ENCODE data around the gene SCNN1A. TPM values are rescaled to one million over a fixed set of nuclear protein-coding genes. Genes with fewer than 3 reads are reported as not detected.
"Not testable (repeated sequence)": the region's sequence is repeated elsewhere in the genome, so short reads cannot be mapped to it uniquely, and the experiment has no call there.

SCNN1A gene
- total RNA-seq, 4 donors from 2014 or later: 15.9 to 46.5 (median 18.8) TPM

- peak; percentile 55 to 78 for DNase-seq (ENCODE audit: low spot score in 2 of 2)
- peaks cover 4 to 80% (median 55%) of the 10 kb centered on the region in 4 donors for H3K4me1 ChIP-seq
These were observed 33.8 kb downstream of the SCNN1A start, which contains the start of gene TNFRSF1A for GRCh38 chr12:6341417-6342139. TNFRSF1A (minus strand) TSS chr12:6342076; CDS start chr12:6341814, 262 bp downstream.

GRCh38 chr12:6340745-6341416 lies 34.5 kb downstream of the SCNN1A start:
- Histone ChIP-seq H3K36me3 (no peaks in the 10 kb centered on the region), H3K4me1 (peaks cover 4 to 79% (median 54%) of the 10 kb centered on the region in 4 donors)
- 0 to 1% methylated on average over 14 to 15 of the region's 15 CpGs for WGBS, 2 donors

More at GRCh38 chr12:6341417-6342139, 33.8 kb downstream of the SCNN1A start, which contains the start of gene TNFRSF1A:
- no peaks in the 10 kb centered on the region for H3K9me3 ChIP-seq
- H3K4me3 ChIP-seq: peak within 1 kb of the TSS; percentile 62 to 89 (median 88)
- H3K27ac ChIP-seq: peak within 1 kb of the TSS; percentile 97 to 99 (median 99)
- WGBS, 2 donors: 0% methylated on average over 15 to 21 of the region's 21 CpGs
- TF ChIP-seq POLR2A (IDR thresholded peaks at IDR 0.05) (peak in 1 of 2 donors; percentile 74), EP300 (IDR thresholded peaks at IDR 0.05) (peak; percentile 25 to 95), CTCF (IDR thresholded peaks at IDR 0.05) (peak in 1 of 5 experiments; percentile 19)
- H3K36me3 ChIP-seq: no peaks in the 10 kb centered on the region
- H3K27me3 ChIP-seq: no peaks in the 10 kb centered on the region

GRCh38 chr12:6340032-6340638 lies 35.2 kb downstream of the SCNN1A start:
- Histone ChIP-seq H3K27ac (peak overlapping the region; percentile 97 to 99 (median 99)), H3K36me3 (no peaks in the 10 kb centered on the region), H3K4me1 (peaks cover 4 to 79% (median 53%) of the 10 kb centered on the region in 4 donors), H3K9me3 (no peaks in the 10 kb centered on the region), H3K27me3 (no peaks in the 10 kb centered on the region), H3K4me3 (peak overlapping the region; percentile 62 to 89 (median 88))
- WGBS, 2 donors: 1 to 2% methylated on average over 9 of the region's 9 CpGs
- DNase-seq (ENCODE audit: low spot score in 2 of 2): no peak
- TF ChIP-seq EP300 (IDR thresholded peaks at IDR 0.05) (no peak), CTCF (IDR thresholded peaks at IDR 0.05) (no peak), POLR2A (IDR thresholded peaks at IDR 0.05) (peak in 1 of 2 donors; percentile 8)

More at GRCh38 chr12:6340745-6341416, 34.5 kb downstream of the SCNN1A start:
- TF ChIP-seq POLR2A (IDR thresholded peaks at IDR 0.05) (no peak), CTCF (IDR thresholded peaks at IDR 0.05) (no peak), EP300 (IDR thresholded peaks at IDR 0.05) (no peak)
- Histone ChIP-seq H3K27me3 (no peaks in the 10 kb centered on the region), H3K9me3 (no peaks in the 10 kb centered on the region), H3K27ac (peak overlapping the region; percentile 97 to 99 (median 99)), H3K4me3 (peak overlapping the region; percentile 62 to 89 (median 88))
- DNase-seq (ENCODE audit: low spot score in 2 of 2): no peak

- WGBS, 2 donors: 24 to 31% methylated on average over 3 of the region's 3 CpGs
- Histone ChIP-seq H3K27me3 (no peaks in the 10 kb centered on the region), H3K36me3 (peaks cover 0 to 7% (median 0%) of the 10 kb centered on the region in 3 donors), H3K4me3 (peak overlapping the region; percentile 62 to 89 (median 88)), H3K9me3 (no peaks in the 10 kb centered on the region), H3K27ac (peak overlapping the region; percentile 97 to 99 (median 99)), H3K4me1 (peaks cover 4 to 82% (median 64%) of the 10 kb centered on the region in 4 donors)
- no peak for DNase-seq (ENCODE audit: low spot score in 2 of 2)
- TF ChIP-seq POLR2A (IDR thresholded peaks at IDR 0.05) (no peak), CTCF (IDR thresholded peaks at IDR 0.05) (no peak)
These were observed 36.4 kb downstream of the SCNN1A start for GRCh38 chr12:6338955-6339354.

GRCh38 chr12:6338536-6338935 lies 36.8 kb downstream of the SCNN1A start:
- not testable (repeated sequence) for H3K9me3 ChIP-seq; DNase-seq (ENCODE audit: low spot score in 2 of 2); H3K27me3 ChIP-seq
- H3K4me3 ChIP-seq: peak overlapping the region in 3 of 4 donors; percentile 87 to 89 (median 89)
- peak overlapping the region; percentile 97 to 99 (median 99) for H3K27ac ChIP-seq
- peaks cover 3 to 82% (median 64%) of the 10 kb centered on the region in 4 donors for H3K4me1 ChIP-seq
- 50 to 59% methylated on average over 8 of the region's 8 CpGs for WGBS, 2 donors
- H3K36me3 ChIP-seq: peaks cover 0 to 12% (median 0%) of the 10 kb centered on the region in 3 donors

Data from tibial nerve (tissue), 4 donors.